GM23338 (cell line): ENCODE results near the gene BTRC. TPM values are rescaled to one million over a fixed set of nuclear protein-coding genes. Genes with fewer than 3 reads are reported as not detected.

Source experiments
- ATAC-seq: fragments of 200-7000 bp; cut with Tn5 transposase; 3 replicates; pipeline ENCODE4 v1.9.1; 2020
- DNase-seq: peaks from one replicate; pipeline ENCODE4 v3.0.0-alpha.2; 2015; ENCODE audit warnings: low spot score
- H2AFZ ChIP-seq: fragments of 200-600 bp; sonication (generic); 2 replicates; pipeline ENCODE4 v1.8.0; 2016; ENCODE audit warnings: antibody characterized with exemption, mild to moderate bottlenecking, moderate library complexity
- H3F3A ChIP-seq: fragments of 200-600 bp; sonication (generic); replicated peaks from 2 replicates; pipeline ENCODE4 v1.8.0; 2017; ENCODE audit warnings: antibody characterized with exemption, mixed run types, low read depth
- H3K27ac ChIP-seq: fragments of 200-600 bp; sonication (generic); 2 replicates; pipeline ENCODE4 v1.6.1; 2016; ENCODE audit warnings: low read depth
- H3K27me3 ChIP-seq: fragments of 200-600 bp; sonication (generic); 2 replicates; pipeline ENCODE4 v1.8.0; 2016; ENCODE audit warnings: mild to moderate bottlenecking, mixed run types, moderate library complexity; ENCODE audit not compliant: insufficient read depth
- H3K36me3 ChIP-seq: fragments of 200-600 bp; sonication (generic); 2 replicates; pipeline ENCODE4 v1.8.0; 2016; ENCODE audit warnings: mild to moderate bottlenecking; ENCODE audit not compliant: insufficient read depth
- H3K4me1 ChIP-seq: fragments of 200-600 bp; sonication (generic); 2 replicates; pipeline ENCODE4 v1.8.0; 2016; ENCODE audit warnings: mild to moderate bottlenecking, moderate library complexity; ENCODE audit not compliant: insufficient read depth
- H3K4me2 ChIP-seq: fragments of 200-600 bp; sonication (generic); 2 replicates; pipeline ENCODE4 v1.7.1; 2017; ENCODE audit warnings: mixed run types
- H3K4me3 ChIP-seq: fragments of 200-600 bp; sonication (generic); 2 replicates; pipeline ENCODE4 v1.6.1; 2016; ENCODE audit warnings: mixed run types
- H3K79me2 ChIP-seq: fragments of 200-600 bp; sonication (generic); replicated peaks from 2 replicates; pipeline ENCODE4 v1.8.0; 2017; ENCODE audit warnings: mild to moderate bottlenecking; ENCODE audit not compliant: insufficient read depth
- H3K9me2 ChIP-seq: fragments of 200-600 bp; sonication (generic); 2 replicates; pipeline ENCODE4 v1.8.0; 2017; ENCODE audit not compliant: insufficient read depth
- H4K20me1 ChIP-seq: fragments of 200-600 bp; sonication (generic); replicated peaks from 2 replicates; pipeline ENCODE4 v1.8.0; 2017; ENCODE audit warnings: mild to moderate bottlenecking; ENCODE audit not compliant: insufficient read depth
- H3K27ac Mint-ChIP-seq: 2 replicates; pipeline ENCODE4 v1.8.0; 2020; ENCODE audit warnings: inconsistent platforms, mild to moderate bottlenecking, moderate library complexity, mixed read lengths
- H3K27me3 Mint-ChIP-seq: 3 replicates; pipeline ENCODE4 v1.8.0; 2022; ENCODE audit warnings: low read depth, mild to moderate bottlenecking, moderate library complexity, mixed read lengths, inconsistent platforms; ENCODE audit not compliant: insufficient read depth, poor library complexity
- H3K36me3 Mint-ChIP-seq: 3 replicates; pipeline ENCODE4 v1.8.0; 2021; ENCODE audit warnings: low read depth, mild to moderate bottlenecking, inconsistent platforms, moderate library complexity, mixed read lengths
- H3K4me1 Mint-ChIP-seq: 3 replicates; pipeline ENCODE4 v1.8.0; 2020; ENCODE audit warnings: mild to moderate bottlenecking, inconsistent platforms, mixed read lengths
- H3K4me3 Mint-ChIP-seq: 3 replicates; pipeline ENCODE4 v1.8.0; 2021; ENCODE audit warnings: moderate library complexity, mild to moderate bottlenecking, inconsistent platforms, mixed read lengths
- H3K9me3 Mint-ChIP-seq: 3 replicates; pipeline ENCODE4 v1.8.0; 2020; ENCODE audit warnings: moderate library complexity, mild to moderate bottlenecking, inconsistent platforms, mixed read lengths
- CREB1 ChIP-seq: fragments of 250-450 bp; sonication (Bioruptor Pico); IDR thresholded peaks from 2 replicates; pipeline ENCODE4 v1.5.0; 2020; ENCODE audit warnings: low read depth, mild to moderate bottlenecking, moderate library complexity
- EZH2 ChIP-seq: fragments of 200-600 bp; sonication (generic); IDR thresholded peaks from one replicate; pipeline ENCODE4 v1.8.0; 2017; ENCODE audit warnings: antibody characterized with exemption, mild to moderate bottlenecking, low read depth; ENCODE audit not compliant: unreplicated experiment
- EZH2phosphoT487 ChIP-seq: fragments of 200-600 bp; sonication (generic); IDR thresholded peaks from one replicate; pipeline ENCODE4 v1.8.1; 2018; ENCODE audit warnings: antibody characterized with exemption; ENCODE audit not compliant: unreplicated experiment
- JUNB ChIP-seq: IDR thresholded peaks from one replicate; pipeline ENCODE4 v1.6.1; 2016; ENCODE audit warnings: antibody characterized with exemption; ENCODE audit not compliant: unreplicated experiment
- NANOG ChIP-seq: IDR thresholded peaks from 2 replicates; pipeline ENCODE4 v1.6.1; 2016; ENCODE audit warnings: antibody characterized with exemption, borderline replicate concordance
- STAT1 ChIP-seq: IDR thresholded peaks from one replicate; pipeline ENCODE4 v1.6.1; 2016; ENCODE audit warnings: antibody characterized with exemption; ENCODE audit not compliant: unreplicated experiment
- ZNF114 ChIP-seq: fragments of 250-450 bp; sonication (Bioruptor Pico); IDR thresholded peaks from 2 replicates; pipeline ENCODE4 v1.5.0; 2020; ENCODE audit warnings: mild to moderate bottlenecking, moderate library complexity
- polyA plus RNA-seq: library from polyadenylated mRNA; unstranded; fragments of >200 nt; fragmentation: Nextera tagmentation; extraction: Ambion mirVana; gene quantifications from 2 replicates; pipeline ENCODE4 v1.2.1, GENCODE V29; 2016
- total RNA-seq: library from RNA; depleted of rRNA; stranded (reverse); fragments of >200 nt; shearing (Covaris generic); gene quantifications from 2 replicates; pipeline ENCODE4 v1.2.3, GENCODE V29; 2014
- TF ChIP-seq, protein P1 (sequence below): IDR thresholded peaks from one replicate; pipeline ENCODE4 v1.6.1; 2018; ENCODE audit warnings: antibody characterized with exemption; ENCODE audit not compliant: unreplicated experiment
- TF ChIP-seq, protein P2 (sequence below): IDR thresholded peaks from 2 replicates; pipeline ENCODE4 v1.6.1; 2016; ENCODE audit warnings: antibody characterized with exemption

The BTRC gene
- total and polyA plus RNA-seq, 2 experiments from 2014 or later, result 10.0 to 17.5 TPM

GRCh38 chr10:101577121-101577871 is 223.3 kb downstream of the BTRC start:
- Histone ChIP-seq H4K20me1 (no peaks in the 10 kb centered on the region; the same call in 1 of the 2 replicates), H3K27me3 (peaks cover 14% of the 10 kb centered on the region), H3K36me3 (no peaks in the 10 kb centered on the region; the same call in 1 of the 2 replicates), H3K9me2 (no peaks in the 10 kb centered on the region), H3K4me3 (no peak overlapping the region), H2AFZ (no peak overlapping the region), H3F3A (no peaks in the 10 kb centered on the region), H3K4me1 (peaks cover 20% of the 10 kb centered on the region), H3K79me2 (no peaks in the 10 kb centered on the region), H3K27ac (no peak overlapping the region), H3K4me2 (no peak overlapping the region)
- Mint-ChIP-seq H3K27me3 (peaks cover 16% of the 10 kb centered on the region), H3K4me1 (peaks cover 21% of the 10 kb centered on the region), H3K4me3 (no peak overlapping the region), H3K27ac (no peak overlapping the region), H3K9me3 (peaks cover 10% of the 10 kb centered on the region), H3K36me3 (peaks cover 33% of the 10 kb centered on the region)
- DNase-seq (no peak), ATAC-seq (no peak)
- TF ChIP-seq, protein P1, sequence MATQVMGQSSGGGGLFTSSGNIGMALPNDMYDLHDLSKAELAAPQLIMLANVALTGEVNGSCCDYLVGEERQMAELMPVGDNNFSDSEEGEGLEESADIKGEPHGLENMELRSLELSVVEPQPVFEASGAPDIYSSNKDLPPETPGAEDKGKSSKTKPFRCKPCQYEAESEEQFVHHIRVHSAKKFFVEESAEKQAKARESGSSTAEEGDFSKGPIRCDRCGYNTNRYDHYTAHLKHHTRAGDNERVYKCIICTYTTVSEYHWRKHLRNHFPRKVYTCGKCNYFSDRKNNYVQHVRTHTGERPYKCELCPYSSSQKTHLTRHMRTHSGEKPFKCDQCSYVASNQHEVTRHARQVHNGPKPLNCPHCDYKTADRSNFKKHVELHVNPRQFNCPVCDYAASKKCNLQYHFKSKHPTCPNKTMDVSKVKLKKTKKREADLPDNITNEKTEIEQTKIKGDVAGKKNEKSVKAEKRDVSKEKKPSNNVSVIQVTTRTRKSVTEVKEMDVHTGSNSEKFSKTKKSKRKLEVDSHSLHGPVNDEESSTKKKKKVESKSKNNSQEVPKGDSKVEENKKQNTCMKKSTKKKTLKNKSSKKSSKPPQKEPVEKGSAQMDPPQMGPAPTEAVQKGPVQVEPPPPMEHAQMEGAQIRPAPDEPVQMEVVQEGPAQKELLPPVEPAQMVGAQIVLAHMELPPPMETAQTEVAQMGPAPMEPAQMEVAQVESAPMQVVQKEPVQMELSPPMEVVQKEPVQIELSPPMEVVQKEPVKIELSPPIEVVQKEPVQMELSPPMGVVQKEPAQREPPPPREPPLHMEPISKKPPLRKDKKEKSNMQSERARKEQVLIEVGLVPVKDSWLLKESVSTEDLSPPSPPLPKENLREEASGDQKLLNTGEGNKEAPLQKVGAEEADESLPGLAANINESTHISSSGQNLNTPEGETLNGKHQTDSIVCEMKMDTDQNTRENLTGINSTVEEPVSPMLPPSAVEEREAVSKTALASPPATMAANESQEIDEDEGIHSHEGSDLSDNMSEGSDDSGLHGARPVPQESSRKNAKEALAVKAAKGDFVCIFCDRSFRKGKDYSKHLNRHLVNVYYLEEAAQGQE, result no peak
- TF ChIP-seq JUNB, result no peak

DNA sequence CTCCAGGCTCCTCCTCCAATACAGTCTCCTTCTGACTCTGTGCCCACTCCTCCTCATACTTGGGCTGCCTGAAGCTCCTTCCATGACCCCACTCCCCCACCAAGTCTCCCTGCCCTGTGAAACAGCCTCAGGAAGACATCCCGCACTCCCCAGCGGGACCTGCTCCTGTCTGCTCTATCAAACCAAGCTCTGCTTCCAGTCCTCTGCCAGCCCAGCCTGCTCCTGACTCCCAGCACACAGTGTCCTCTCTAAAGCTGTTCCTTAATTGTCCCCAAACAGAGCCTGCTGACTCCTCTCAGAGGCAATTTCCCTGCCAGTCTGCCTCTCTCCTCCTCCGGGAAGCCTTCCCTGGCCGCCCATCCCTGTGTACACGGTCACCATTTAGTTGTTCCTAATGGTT is 224.2 kb downstream of the BTRC start:
- no peak for ATAC-seq
- Histone ChIP-seq H3K4me2 (no peak overlapping the region), H3K36me3 (no peaks in the 10 kb centered on the region; the same call in 1 of the 2 replicates), H3K9me2 (no peaks in the 10 kb centered on the region), H3K4me1 (peaks cover 20% of the 10 kb centered on the region), H3F3A (no peaks in the 10 kb centered on the region), H3K4me3 (no peak overlapping the region), H3K27ac (no peak overlapping the region), H3K27me3 (peaks cover 5% of the 10 kb centered on the region; the same call in 1 of the 2 replicates), H2AFZ (no peak overlapping the region), H4K20me1 (no peaks in the 10 kb centered on the region; the same call in 1 of the 2 replicates), H3K79me2 (no peaks in the 10 kb centered on the region)
- no peak for DNase-seq
- Mint-ChIP-seq H3K4me3 (no peak overlapping the region), H3K27ac (no peak overlapping the region), H3K36me3 (peaks cover 37% of the 10 kb centered on the region), H3K27me3 (peaks cover 15% of the 10 kb centered on the region), H3K9me3 (peaks cover 10% of the 10 kb centered on the region), H3K4me1 (peaks cover 25% of the 10 kb centered on the region)
- no peak for TF ChIP-seq NANOG
- no peak for TF ChIP-seq JUNB
- TF ChIP-seq STAT1, result no peak
- no peak for TF ChIP-seq CREB1
- TF ChIP-seq, protein P1, result no peak
- no peak for TF ChIP-seq EZH2phosphoT487
- TF ChIP-seq, protein P2, sequence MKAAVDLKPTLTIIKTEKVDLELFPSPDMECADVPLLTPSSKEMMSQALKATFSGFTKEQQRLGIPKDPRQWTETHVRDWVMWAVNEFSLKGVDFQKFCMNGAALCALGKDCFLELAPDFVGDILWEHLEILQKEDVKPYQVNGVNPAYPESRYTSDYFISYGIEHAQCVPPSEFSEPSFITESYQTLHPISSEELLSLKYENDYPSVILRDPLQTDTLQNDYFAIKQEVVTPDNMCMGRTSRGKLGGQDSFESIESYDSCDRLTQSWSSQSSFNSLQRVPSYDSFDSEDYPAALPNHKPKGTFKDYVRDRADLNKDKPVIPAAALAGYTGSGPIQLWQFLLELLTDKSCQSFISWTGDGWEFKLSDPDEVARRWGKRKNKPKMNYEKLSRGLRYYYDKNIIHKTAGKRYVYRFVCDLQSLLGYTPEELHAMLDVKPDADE, result no peak
- TF ChIP-seq ZNF114 (CRISPR knock-in tag), result no peak
- TF ChIP-seq EZH2, result no peak
